CD14-positive monocyte (primary cell): ENCODE data around the gene ASTN1. TPM values are rescaled to one million over a fixed set of nuclear protein-coding genes. Genes with fewer than 3 reads are reported as not detected.

Experiments used
- DNase-seq, 3 donors: peaks; one replicate each; pipeline ENCODE4 v3.0.0-alpha.2; 2011 to 2022
- H2AFZ ChIP-seq: 2 replicates; pipeline ENCODE4 v1.6.0; 2012; ENCODE audit warnings: mild to moderate bottlenecking, low read depth, low read length, inconsistent platforms; ENCODE audit not compliant: insufficient read depth, poor library complexity, severe bottlenecking
- H3K27ac ChIP-seq, 2 donors: 1 replicate in 1 of 2; 2 replicates in 1 of 2; pipeline ENCODE4 v1.5.1; 2012 to 2013; ENCODE audit warnings: low read length in 2 of 2, control low read depth in 1 of 2, inconsistent platforms in 1 of 2, low read depth in 1 of 2, mild to moderate bottlenecking in 1 of 2
- H3K27me3 ChIP-seq, 2 donors: one replicate each; pipeline versions ENCODE4 v1.6.0 to v1.6.1; 2011 to 2013; ENCODE audit warnings: low read length in 2 of 2; ENCODE audit not compliant: control insufficient read depth in 2 of 2, insufficient read depth in 2 of 2
- H3K36me3 ChIP-seq, 2 donors: replicated peaks in 1 of 2; 1 replicate in 1 of 2; 2 replicates in 1 of 2; pipeline versions ENCODE4 v1.5.1 to v1.6.1; 2012 to 2013; ENCODE audit warnings: low read length in 2 of 2, control low read depth in 1 of 2, inconsistent platforms in 1 of 2, mild to moderate bottlenecking in 1 of 2; ENCODE audit not compliant: insufficient read depth in 2 of 2, control insufficient read depth in 1 of 2
- H3K4me1 ChIP-seq, 2 donors: 1 replicate in 1 of 2; 2 replicates in 1 of 2; pipeline versions ENCODE4 v1.5.1 to v1.6.1; 2012 to 2013; ENCODE audit warnings: low read length in 2 of 2, control low read depth in 1 of 2, inconsistent platforms in 1 of 2, mild to moderate bottlenecking in 1 of 2, moderate library complexity in 1 of 2; ENCODE audit not compliant: insufficient read depth in 2 of 2, control insufficient read depth in 1 of 2
- H3K4me2 ChIP-seq: replicated peaks from 2 replicates; pipeline ENCODE3; 2012; ENCODE audit warnings: low read length, moderate library complexity, mild to moderate bottlenecking; ENCODE audit not compliant: poor library complexity, severe bottlenecking; ENCODE audit errors: extremely low read depth
- H3K4me3 ChIP-seq, 3 experiments: fragments of 200-600 bp in 1 of 3; sonication (generic) in 1 of 3; replicated peaks in 1 of 3; 1 replicate in 2 of 3; 2 replicates in 1 of 3; pipeline ENCODE4 v1.5.1; 2011 to 2013; ENCODE audit warnings: low read length in 3 of 3, mild to moderate bottlenecking in 3 of 3, control low read depth in 2 of 3, low read depth in 2 of 3, inconsistent platforms in 1 of 3, moderate library complexity in 1 of 3
- H3K79me2 ChIP-seq: 2 replicates; pipeline ENCODE4 v1.6.0; 2012; ENCODE audit warnings: mild to moderate bottlenecking, control low read depth, inconsistent platforms, low read length, moderate library complexity; ENCODE audit not compliant: insufficient read depth
- H3K9ac ChIP-seq: 2 replicates; pipeline ENCODE4 v1.6.0; 2017; ENCODE audit warnings: low read length, mild to moderate bottlenecking; ENCODE audit not compliant: insufficient read depth, poor library complexity, severe bottlenecking
- H3K9me3 ChIP-seq, 2 donors: replicated peaks in 1 of 2; 1 replicate in 1 of 2; 2 replicates in 1 of 2; pipeline versions ENCODE4 v1.5.1 to v1.6.1; 2012 to 2013; ENCODE audit warnings: low read length in 2 of 2, control low read depth in 1 of 2; ENCODE audit not compliant: control insufficient read depth in 1 of 2, insufficient read depth in 1 of 2
- H4K20me1 ChIP-seq: 2 replicates; pipeline ENCODE4 v1.6.0; 2012; ENCODE audit warnings: mild to moderate bottlenecking, low read length, control low read depth, moderate library complexity; ENCODE audit not compliant: insufficient read depth
- H3K27ac Mint-ChIP-seq, 7 donors: one replicate each; pipeline ENCODE4 v1.8.0; 2020; ENCODE audit warnings: mild to moderate bottlenecking in 7 of 7, mixed read lengths in 7 of 7, moderate library complexity in 6 of 7, inconsistent platforms in 2 of 7
- H3K27me3 Mint-ChIP-seq, 3 donors: one replicate each; pipeline ENCODE4 v1.8.0; 2021 to 2022; ENCODE audit warnings: low read depth in 3 of 3, mild to moderate bottlenecking in 3 of 3, mixed read lengths in 3 of 3, moderate library complexity in 3 of 3, inconsistent platforms in 1 of 3
- H3K36me3 Mint-ChIP-seq, 2 donors: one replicate each; pipeline ENCODE4 v1.8.0; 2020; ENCODE audit warnings: mixed read lengths in 2 of 2, inconsistent platforms in 1 of 2, mild to moderate bottlenecking in 1 of 2
- H3K4me1 Mint-ChIP-seq: one replicate; pipeline ENCODE4 v1.8.0; 2020; ENCODE audit warnings: mild to moderate bottlenecking, mixed read lengths
- H3K4me3 Mint-ChIP-seq, 2 donors: one replicate each; pipeline ENCODE4 v1.8.0; 2020; ENCODE audit warnings: mild to moderate bottlenecking in 2 of 2, mixed read lengths in 2 of 2, moderate library complexity in 1 of 2
- H3K9me3 Mint-ChIP-seq, 7 donors: one replicate each; pipeline ENCODE4 v1.8.0; 2020 to 2022; ENCODE audit warnings: mixed read lengths in 7 of 7, mild to moderate bottlenecking in 6 of 7, moderate library complexity in 6 of 7, inconsistent platforms in 2 of 7
- WGBS: methylation state at CpG from one replicate; pipeline ENCODE4 v1.1.5; 2013; ENCODE audit warnings: missing lambda C conversion rate; ENCODE audit not compliant: insufficient coverage; 5-methylcytosine and 5-hydroxymethylcytosine counted together
- intact Hi-C, 2 donors: fragments of 100-400 bp; cut with micrococcal nuclease; formaldehyde crosslinking; loops; one replicate each; pipeline versions ENCODE4 v1.15.0 to v1.15.1; 2023
- polyA plus RNA-seq, 3 donors: library from polyadenylated mRNA; depleted of rRNA in 1 of 3; unstranded in 2 of 3; stranded (reverse) in 1 of 3; fragments of 300-500 nt in 2 of 3; fragments of >200 nt in 1 of 3; fragmentation: Illumina TruSeq in 2 of 3; gene quantifications; 1 replicate in 2 of 3; 2 replicates in 1 of 3; pipeline ENCODE4 v1.2.3, GENCODE V29; 2012 to 2021
- TF ChIP-seq, protein P1 (sequence below): fragments of 200-600 bp; IDR thresholded peaks from one replicate; pipeline ENCODE4 v1.8.0; 2022; ENCODE audit warnings: antibody characterized with exemption, mild to moderate bottlenecking

The ASTN1 gene
- polyA plus RNA-seq, 3 donors: not detected

DNA sequence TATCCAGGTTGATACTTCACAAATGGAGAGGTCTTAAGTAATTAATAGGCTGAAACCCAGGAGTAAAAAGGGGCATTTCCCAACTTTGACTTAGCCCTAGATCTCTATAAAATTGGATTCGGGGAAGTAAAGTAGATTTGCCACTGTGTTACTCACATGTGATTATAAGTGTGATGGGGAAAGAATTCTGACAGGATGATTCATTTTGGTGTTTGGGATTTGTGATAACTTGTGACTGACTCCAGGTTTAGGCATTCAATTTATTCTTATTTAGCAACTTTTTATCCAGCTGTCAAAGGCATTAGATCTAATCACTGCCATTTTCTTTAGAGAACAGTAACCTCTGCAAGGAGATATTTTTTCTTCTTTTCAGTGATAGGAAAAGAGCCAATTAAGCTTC lies 175.5 kb downstream of the ASTN1 start:
- Mint-ChIP-seq H3K27me3 (peaks cover 0 to 2% (median 0%) of the 10 kb centered on the region in 3 donors), H3K4me1 (no peaks in the 10 kb centered on the region), H3K4me3 (no peak overlapping the region), H3K27ac (no peak overlapping the region), H3K36me3 (no peaks in the 10 kb centered on the region), H3K9me3 (peaks cover 0 to 10% (median 2%) of the 10 kb centered on the region in 7 donors)
- Histone ChIP-seq H3K9ac (no peak overlapping the region), H3K4me2 (no peak overlapping the region), H3K79me2 (no peaks in the 10 kb centered on the region), H3K9me3 (no peaks in the 10 kb centered on the region), H3K27me3 (no peaks in the 10 kb centered on the region), H2AFZ (no peak overlapping the region), H4K20me1 (no peaks in the 10 kb centered on the region), H3K36me3 (no peaks in the 10 kb centered on the region), H3K4me1 (no peaks in the 10 kb centered on the region), H3K27ac (no peak overlapping the region), H3K4me3 (no peak overlapping the region)
- DNase-seq: no peak
- WGBS: no CpG with 5 or more reads among the region's 1 CpG
- TF ChIP-seq, protein P1, sequence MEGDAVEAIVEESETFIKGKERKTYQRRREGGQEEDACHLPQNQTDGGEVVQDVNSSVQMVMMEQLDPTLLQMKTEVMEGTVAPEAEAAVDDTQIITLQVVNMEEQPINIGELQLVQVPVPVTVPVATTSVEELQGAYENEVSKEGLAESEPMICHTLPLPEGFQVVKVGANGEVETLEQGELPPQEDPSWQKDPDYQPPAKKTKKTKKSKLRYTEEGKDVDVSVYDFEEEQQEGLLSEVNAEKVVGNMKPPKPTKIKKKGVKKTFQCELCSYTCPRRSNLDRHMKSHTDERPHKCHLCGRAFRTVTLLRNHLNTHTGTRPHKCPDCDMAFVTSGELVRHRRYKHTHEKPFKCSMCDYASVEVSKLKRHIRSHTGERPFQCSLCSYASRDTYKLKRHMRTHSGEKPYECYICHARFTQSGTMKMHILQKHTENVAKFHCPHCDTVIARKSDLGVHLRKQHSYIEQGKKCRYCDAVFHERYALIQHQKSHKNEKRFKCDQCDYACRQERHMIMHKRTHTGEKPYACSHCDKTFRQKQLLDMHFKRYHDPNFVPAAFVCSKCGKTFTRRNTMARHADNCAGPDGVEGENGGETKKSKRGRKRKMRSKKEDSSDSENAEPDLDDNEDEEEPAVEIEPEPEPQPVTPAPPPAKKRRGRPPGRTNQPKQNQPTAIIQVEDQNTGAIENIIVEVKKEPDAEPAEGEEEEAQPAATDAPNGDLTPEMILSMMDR: no peak
- intact Hi-C loops: no loop called here

DNA sequence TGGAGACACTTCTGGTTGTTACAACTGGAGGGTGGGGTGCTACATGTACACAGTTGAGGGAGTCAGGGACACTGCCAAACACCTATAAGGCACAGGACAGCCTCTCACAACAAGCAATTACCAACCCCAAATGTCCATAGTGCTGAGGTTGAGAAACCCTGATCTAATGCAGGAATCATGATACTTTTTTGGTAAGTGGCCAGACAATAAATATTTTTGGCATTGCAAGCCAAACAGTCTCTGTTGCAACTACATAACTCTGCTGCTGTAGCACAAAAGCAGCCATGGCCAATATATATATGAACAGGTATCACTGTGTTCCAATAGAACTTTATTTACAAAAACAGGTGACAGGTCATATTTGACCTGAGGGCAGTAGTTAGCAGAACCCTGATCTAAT lies 177.5 kb downstream of the ASTN1 start:
- H3K4me3 Mint-ChIP-seq: no peak overlapping the region
- Histone ChIP-seq H3K27ac (no peak overlapping the region), H3K79me2 (no peaks in the 10 kb centered on the region), H3K4me1 (no peaks in the 10 kb centered on the region), H2AFZ (no peak overlapping the region), H3K27me3 (no peaks in the 10 kb centered on the region), H4K20me1 (no peaks in the 10 kb centered on the region), H3K4me2 (no peak overlapping the region), H3K9me3 (no peaks in the 10 kb centered on the region), H3K36me3 (no peaks in the 10 kb centered on the region), H3K9ac (no peak overlapping the region), H3K4me3 (no peak overlapping the region)
- peaks cover 0 to 10% (median 2%) of the 10 kb centered on the region in 7 donors for H3K9me3 Mint-ChIP-seq
- no peak overlapping the region for H3K27ac Mint-ChIP-seq
- DNase-seq: no peak
- H3K4me1 Mint-ChIP-seq: no peaks in the 10 kb centered on the region
- H3K27me3 Mint-ChIP-seq: peaks cover 0 to 2% (median 0%) of the 10 kb centered on the region in 3 donors
- no peaks in the 10 kb centered on the region for H3K36me3 Mint-ChIP-seq
- intact Hi-C loops: no loop called here
- TF ChIP-seq, protein P1: no peak
